NCI-H2227 (cell line): ENCODE data around the gene SPATA16.
A peak's percentile ranks its signal among the peaks of the same experiment; 100 is the strongest.

ENCODE experiments used
- DNase-seq: peaks from one replicate; lab custom pipeline; 2025; ENCODE audit not compliant: unreplicated experiment; lab: John Stamatoyannopoulos, UW

Gene SPATA16

DNA sequence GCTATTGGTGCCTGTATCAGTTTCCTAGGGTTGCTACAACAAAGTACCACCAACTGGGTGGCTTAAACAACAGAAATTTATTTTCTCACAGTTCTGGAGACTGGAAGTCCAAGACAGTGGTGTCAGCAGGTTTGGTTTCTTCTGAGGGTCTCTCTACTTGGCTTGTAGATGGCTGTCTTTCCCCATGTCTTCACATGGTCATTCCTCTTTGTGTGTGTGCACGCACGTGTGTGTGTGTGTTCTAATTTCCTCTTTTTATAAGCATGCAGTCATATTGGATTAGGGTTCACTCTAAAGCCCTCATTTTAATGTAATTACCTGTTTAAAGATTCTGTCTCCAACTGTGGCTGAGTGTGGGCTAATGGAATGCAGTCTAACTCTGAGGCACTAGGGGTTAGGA, 182.5 kb downstream of the SPATA16 start:
- DNase-seq, result no peak

DNA sequence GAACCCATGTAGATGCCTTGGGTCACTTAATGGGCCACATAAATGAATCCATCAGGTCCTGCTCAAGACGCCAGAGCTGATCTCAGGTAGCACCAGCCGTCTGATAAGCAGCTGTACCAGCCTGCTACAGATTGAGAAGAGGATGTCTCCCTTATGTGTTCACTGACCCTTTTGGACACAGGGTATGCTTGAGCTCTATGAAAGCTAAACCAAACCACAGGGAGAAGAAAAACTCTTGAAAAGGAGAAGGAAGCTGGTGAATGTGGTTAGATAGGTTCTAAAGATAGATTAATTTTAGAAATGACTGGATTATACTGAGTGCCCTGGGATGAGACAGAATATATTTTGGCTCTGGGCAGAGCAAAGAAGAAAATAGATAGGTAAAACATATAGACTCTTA, 187.5 kb downstream of the SPATA16 start:
- DNase-seq, result no peak

DNA sequence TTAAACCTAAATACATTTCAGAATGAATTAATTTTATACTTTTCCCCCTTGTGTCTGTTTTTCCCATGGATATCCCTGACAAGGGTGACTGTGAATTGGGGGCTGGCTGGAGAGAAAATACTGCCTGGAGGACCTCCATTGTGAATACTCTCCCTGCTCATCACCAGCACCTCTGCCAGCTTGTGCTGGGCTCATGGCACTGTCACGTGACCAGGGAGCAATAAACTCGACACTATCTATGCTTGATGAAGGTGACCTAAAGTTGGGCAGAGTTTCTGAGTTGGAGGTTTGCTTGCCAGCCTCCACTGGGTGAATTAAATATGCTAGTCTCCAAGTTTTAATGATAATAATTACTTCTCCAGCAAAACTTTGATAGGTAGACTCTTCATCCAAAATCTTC, 189.5 kb downstream of the SPATA16 start:
- no peak for DNase-seq

DNA sequence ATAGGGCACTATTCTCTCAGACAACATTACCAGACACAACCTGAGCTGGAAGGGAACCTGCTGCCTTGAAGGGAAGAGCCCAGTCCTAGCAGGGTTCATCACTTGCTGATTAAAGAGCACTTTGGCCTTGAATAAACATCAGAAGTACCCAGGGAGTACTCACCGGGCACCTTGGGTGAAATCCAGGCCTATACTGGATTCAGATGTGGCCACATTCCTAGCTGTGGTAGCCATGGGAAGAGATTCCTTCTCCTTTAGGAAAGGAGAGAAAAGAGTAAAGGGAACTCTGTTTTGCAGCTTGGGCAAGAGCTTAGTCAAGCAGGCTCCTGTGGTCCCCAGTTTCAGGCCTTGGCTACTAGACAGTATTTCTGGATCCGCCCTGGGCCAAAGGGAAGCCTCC, 195.0 kb downstream of the SPATA16 start:
- no peak for DNase-seq

DNA sequence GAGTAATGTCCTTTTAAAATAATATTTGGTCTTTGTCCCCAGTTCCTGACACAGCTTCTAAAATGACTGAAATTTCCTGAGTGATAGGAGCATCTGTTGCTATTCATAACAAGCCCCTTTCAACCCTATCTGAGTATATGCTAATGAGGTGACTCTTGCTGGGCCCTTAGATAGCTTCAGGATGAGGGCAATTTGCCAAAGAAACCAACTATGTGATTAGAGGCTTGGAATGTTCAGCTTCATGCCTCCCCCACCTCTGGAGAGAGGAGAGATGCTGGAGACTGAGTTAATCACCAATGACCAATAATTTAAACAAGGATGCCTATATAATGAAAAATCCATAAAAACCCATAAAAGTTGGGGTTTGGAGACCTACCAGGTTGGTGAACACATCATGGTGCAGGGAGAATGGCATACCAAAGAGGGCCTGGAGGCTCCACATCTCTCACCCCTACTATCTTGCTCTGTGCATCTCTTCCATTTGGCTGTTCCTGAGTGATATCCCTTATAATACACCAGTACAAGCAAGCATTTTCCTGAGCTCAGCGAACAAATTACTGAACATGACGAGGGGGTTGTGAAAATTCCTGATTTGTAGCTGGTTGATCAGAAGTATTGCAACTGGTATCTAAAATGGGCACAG, 201.3 kb downstream of the SPATA16 start:
- DNase-seq, result no peak

DNA sequence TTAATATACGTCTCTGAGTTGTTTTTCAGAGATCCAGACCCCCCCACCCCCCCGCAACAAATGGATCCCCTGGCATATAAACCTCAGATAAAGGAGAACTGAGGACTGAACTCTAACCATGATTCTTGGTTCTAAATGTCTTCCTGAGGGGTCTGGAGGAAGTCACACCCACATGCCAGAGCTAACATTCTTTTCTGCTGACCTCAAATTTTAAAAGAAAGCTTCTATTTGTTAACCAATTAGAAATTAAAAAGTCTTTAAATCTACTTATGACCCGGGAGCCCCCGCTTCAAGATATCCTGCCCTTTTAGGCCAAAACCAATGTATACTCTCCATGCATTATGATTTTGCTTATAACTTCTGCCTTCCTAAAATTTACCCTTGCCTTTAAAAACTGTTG, 202.2 kb downstream of the SPATA16 start:
- no peak for DNase-seq

DNA sequence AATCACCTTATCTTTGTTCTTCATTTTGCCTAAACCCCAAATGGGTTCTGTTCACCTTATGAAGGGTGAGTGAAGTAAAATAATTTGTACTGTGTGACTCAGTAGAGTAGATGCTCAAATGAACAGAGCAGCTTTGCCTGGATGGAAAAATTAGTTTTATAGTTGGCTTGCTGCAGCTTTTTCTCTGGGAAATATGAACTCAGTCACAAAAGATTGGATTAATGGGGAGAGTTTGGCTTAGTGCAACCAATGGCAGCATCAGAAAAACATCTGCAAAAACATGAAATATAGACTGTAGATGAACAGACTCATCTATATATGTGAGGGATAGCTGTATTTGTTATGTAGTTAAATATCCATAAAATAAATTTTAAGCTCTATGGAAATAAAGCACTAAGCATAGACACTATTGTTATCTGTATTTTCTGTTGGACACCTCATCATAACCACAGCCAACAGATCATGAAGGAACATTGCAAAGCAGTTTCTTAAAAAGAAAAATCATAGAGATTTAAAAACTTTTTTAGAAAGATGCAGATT, 209.2 kb downstream of the SPATA16 start:
- no peak for DNase-seq

DNA sequence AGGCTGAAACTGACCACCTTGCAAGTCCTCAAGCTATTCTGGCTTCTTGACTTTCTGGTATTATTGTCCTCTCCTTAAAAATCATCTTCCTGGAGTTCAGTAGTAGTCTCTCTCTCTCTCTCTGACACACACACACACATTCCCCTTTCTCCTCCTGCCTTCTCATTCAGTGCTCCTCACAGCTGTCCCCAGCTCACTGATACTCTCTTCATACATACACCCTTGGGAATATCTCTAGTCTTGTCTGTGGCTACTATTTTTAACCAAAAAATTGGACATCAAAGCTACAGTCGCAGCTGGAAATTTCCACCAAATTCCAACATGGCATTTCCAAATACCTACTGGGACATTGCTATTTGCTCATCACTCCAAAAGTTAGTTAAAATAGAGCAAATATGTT, 211.6 kb downstream of the SPATA16 start:
- no peak for DNase-seq

DNA sequence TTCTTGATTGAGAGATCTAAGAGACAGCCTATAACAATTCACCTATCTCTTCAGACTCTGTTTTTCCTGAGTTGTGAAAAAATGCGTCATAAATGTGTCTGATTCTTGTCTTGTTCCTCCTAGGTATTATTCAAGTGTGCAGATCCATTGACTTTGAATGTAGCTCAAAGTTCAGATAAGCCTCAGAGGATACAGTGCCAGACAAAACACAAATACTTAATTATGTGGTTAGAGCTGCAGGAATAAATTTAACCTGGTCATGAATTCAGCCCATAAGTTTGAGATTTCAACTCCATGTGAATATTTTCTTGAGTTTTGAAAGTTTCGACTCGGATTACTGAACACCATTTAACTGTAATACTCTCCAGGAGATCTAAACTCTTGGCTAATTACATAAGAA, 216.5 kb downstream of the SPATA16 start:
- no peak for DNase-seq

DNA sequence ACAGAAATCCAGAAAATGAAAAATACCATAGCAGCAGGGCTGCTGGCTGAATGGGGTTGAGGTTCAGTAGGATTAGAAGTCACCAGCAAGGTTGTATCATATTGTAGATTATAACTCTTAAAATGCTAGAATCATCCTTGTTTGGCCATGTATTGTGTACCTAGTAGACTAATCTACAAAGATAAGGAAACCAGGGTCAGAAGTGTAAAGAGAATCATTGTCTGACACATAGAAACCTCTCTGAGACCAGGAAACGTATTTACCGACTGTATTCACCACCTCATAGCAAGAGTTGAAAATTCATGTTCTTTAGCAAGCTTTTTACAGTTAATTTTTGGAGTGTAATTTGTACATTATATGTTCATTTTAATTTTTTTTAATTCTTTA, 221.7 kb downstream of the SPATA16 start:
- DNase-seq, result no peak

DNA sequence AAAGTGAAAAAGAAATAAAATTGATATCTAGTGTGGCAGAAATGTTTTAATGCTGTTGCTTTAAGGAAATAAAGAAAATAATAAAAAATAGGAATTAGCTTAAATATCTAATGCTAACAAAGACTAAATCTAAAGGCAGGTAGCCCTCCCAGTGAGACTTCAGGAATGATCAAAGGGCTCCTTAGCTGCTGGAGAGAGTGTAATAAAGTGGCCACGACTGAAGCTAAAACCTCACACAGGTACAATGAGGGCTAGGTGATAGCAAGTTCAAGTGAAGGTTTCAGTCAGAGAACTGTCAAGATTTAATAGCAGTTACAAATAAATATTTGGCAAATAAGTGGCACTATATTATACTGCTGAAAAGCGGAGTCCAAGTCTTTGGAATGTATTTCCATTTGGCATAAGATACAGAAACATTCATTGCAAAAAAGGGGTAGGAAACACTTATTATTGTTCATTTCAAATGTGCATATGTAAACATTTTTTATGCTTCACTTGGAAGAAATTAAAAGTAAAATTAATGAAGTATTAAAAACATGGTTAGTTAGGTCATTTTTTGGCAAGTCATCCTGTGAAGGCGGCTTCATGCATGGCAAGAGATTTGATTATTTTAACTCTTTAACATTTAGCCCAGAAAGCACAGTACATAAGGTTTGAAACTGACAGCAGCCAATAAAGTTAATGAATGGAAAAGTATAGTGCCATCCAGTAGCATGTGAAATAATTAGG, 222.3 kb downstream of the SPATA16 start:
- no peak for DNase-seq

DNA sequence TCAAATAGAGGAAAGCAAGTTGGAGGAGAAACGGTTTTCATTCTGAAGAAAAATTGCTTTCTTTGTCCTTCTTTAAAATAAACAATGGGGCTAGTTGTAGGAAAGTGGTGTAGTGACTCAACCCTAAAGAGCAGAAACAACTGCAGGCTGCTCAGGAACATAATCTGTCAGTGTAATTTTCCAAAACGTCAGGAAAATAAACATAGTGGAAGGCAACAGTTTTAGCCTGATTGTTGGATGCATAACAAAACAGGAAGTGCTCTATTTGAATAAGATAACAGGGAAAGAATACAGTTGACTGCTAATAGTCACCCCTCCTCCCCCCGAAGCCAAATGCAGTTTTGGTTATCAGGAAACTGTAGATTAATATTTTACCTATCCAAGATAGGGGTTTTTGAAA, 222.9 kb downstream of the SPATA16 start:
- peak; percentile 10 for DNase-seq

DNA sequence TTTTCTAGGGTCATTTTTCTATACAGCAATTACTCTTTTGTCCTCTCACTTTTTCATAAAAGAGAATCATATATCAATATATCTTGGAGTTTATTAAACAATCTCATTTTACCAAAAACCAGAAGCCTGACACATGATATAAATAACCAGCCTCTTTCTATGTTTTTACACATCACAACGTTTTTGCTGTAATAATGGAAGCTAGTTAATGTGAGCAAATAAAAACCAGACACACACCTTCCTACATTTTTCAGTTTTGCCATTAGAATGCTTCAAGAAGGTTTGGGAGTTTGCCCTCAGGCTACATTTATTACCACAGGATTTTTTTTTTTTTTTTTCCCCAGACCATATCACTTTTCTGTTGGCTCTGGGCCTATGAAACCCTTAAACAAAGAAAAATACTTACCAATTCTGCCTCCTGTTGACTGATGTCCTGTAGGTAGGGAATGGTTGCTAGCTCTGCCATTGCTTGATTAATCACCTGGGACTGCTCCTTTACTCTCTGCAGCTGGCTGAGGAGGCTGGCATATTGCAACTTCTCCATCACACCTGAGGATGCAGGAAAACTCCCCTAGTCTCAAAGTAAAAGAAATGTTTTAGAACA, 225.0 kb downstream of the SPATA16 start:
- no peak for DNase-seq

DNA sequence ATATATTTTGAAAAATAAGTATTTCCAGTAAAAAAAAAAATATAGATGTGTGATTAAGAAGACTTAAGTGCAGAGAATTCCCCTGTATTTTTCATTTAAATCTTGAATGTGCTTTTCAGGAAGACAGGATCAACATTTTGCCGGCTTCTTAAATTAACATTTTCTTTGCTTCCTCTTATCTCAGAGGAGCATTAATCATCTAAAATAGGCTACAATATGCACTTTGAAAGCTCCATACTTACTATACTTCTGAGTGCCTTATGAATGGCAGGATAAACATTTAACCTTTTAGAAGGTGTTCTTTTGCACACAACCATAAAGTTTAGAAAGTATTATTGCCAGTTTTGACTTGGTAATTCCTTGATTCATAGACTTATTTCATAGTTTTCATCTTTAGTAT, 226.2 kb downstream of the SPATA16 start:
- no peak for DNase-seq

DNA sequence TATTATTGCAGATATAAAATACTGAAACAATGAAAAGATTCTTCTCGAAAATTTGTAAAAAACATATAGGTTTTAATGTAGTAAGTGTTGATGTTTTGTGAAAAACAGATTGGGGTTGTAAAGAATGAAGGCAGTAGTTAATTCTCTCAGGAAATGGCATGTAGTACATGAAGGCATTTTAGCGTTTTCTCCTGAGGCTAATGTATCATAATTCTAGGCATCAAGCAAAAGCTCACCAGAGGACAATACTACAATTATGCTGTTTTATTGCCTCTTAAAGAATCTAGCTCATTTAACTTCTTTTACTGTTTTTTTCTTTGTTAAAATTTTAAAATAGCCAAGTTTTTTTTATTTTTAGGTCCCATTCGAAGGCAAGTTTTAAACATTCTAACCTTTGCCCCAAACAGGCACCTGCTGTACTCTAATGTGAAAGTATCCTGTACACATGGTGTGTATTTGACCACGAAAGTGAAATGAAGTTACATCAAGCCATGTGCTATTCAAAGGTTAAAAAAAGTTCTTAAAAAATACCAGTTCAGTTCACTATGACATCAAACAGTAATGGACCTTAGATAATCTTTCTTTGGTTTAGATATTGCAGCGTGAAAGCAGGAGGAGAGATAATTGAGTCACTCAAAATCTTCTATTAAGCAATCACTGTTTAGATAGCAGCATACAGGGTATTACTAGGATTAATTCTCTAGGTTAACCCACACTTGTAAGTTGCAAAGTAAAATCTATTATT, 227.0 kb downstream of the SPATA16 start:
- no peak for DNase-seq

DNA sequence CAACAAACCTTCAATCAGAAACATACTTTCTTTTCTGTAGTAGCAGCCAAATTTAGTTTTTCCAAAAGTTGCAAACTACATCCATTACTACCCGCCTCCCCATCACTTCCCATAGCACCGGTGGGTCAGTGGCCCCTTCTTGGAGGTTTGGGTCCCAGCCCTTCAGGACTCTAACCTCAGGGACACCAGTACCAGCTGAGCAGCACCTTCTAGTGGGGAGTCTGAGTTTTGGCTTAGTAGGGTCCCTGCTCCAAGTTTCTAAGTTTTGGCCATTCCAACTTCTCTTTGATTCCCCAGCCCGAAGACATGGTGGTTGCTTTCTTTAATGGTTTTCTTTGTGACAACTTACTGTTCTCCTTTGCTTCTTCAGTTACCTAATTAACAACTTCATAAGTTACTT, 229.9 kb downstream of the SPATA16 start:
- DNase-seq, result no peak

DNA sequence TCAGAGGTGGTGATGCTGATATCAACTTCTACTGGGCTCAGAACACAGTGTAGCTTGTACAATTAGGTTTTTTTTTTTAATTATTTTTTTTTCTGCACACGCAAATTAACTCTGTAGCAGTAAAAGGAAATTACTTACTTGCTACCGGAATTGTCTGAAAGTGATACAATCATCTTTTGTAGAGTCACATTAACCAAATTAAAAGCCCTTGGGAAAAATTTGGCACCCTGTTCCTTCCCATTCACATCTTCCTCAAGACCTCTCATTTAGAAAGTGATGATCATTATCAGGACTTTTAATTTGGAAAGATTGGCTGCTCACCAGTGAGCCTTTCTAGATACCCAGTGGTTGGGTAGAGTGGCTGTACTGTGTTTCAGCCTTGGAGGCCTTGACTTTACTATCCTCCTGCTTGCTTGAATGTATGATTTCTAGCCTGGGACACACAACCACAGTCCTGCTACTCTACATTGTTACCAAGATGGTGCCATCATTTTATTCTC, 232.2 kb downstream of the SPATA16 start:
- DNase-seq, result no peak

DNA sequence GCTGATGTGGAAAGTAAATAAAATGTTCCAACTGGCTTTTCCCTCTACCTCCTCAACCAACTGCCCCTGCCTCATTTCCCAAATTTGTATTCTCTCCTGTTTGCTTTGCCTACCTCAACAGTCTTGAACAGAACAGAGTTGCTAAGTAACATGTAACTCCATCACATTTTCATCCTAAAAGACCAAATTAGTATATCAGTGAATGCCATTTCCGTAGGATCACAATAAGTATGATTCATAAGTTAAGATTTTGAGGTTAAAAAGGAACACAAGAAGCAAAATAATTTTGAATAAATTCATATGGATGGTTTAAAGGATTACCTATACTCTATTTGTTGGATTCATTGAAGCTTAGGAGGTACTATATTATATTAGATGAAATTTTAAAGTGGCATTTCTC, 235.6 kb downstream of the SPATA16 start:
- DNase-seq, result no peak

DNA sequence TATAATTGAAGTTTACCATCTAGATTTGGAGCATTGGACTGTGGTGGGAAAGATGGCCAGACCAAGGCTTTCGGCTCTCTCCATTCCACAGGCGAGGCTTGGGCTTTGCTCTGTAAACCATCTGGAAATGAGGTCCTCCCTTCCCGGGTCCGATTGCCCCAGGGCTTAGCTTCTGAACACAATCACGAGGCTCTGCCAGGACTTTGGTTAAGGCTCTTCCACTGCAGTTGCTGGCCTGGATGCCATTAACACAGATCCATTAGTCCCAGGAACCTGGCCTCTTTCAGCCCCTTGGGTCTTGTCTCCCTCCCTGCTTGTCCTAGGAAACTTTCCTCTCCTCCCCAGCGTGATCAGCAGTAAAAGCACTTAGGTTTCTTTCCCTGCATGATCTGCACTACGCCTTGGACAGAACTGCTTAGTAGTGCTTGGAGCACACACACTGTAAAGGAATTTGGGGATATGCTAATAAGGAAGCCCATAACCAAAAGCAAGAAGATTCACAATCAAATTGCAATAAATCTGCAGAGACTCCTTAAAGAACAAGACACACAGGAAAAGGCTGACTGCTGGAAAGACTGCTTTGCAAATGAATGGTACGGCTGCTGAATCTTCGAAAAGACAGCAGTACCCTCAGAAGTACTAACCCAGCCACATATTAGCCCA, 236.2 kb downstream of the SPATA16 start:
- DNase-seq, result no peak

DNA sequence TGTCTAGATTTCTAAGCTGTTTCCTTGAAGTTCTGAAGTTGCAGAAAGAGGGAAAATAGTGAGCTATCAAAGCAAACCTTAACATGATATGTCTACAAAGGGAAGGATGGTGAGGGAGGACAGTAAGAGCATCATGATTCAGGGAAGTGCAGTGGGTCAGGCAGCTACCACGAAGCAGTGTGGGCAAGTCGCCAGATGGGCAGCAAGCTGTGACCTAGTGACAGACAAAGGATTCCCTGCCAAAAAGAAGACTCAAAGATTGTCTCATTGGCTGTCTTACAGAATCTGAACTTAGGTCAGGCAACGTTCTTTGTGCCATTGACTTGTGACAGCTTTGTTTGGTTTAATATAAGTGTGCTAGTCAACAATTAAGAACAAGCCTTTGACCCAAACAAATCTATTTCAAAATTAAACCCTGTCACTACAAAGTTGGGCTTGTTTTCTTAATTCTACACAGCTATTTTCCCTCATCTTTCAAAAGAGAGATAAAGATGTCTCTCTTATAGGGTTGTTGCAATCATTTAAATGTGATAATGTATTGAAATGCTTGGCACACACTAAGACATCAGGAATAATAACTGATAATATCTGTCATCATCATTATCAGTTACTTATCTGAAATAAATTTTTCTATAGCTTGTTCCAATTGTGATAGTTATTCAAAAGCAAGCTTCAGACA, 237.3 kb downstream of the SPATA16 start:
- no peak for DNase-seq
